Upper lobe of right lung (tissue), 1 donor: ENCODE data around the gene LBH. TPM values are rescaled to one million over a fixed set of nuclear protein-coding genes. Genes with fewer than 3 reads are reported as not detected.

ENCODE experiments used
- ATAC-seq: fragments of 200-7000 bp; cut with Tn5 transposase; one replicate; pipeline ENCODE4 v1.9.1; 2020; ENCODE audit warnings: mild to moderate bottlenecking, moderate library complexity
- DNase-seq: peaks from one replicate; pipeline ENCODE4 v3.0.0-alpha.2; 2020
- H3K27ac ChIP-seq: fragments of 200-600 bp; one replicate; pipeline ENCODE4 v1.8.0; 2022
- H3K27me3 ChIP-seq: fragments of 200-600 bp; one replicate; pipeline ENCODE4 v1.8.0; 2022; ENCODE audit warnings: mild to moderate bottlenecking
- H3K36me3 ChIP-seq: fragments of 200-600 bp; one replicate; pipeline ENCODE4 v1.8.0; 2022
- H3K4me1 ChIP-seq: fragments of 200-600 bp; one replicate; pipeline ENCODE4 v1.8.0; 2022
- H3K4me3 ChIP-seq: fragments of 200-600 bp; one replicate; pipeline ENCODE4 v1.8.0; 2022; ENCODE audit warnings: mild to moderate bottlenecking
- H3K9me3 ChIP-seq: fragments of 200-600 bp; one replicate; pipeline ENCODE4 v1.8.0; 2022
- CTCF ChIP-seq: fragments of 200-600 bp; IDR thresholded peaks from one replicate; pipeline ENCODE4 v1.8.0; 2022; ENCODE audit warnings: antibody characterized with exemption
- intact Hi-C: fragments of 100-400 bp; cut with DNase I; formaldehyde crosslinking; loops from one replicate; pipeline ENCODE4 v1.11.0; 2022
- total RNA-seq: library from RNA; stranded (reverse); fragmentation: NEBNext Ultra II Directional; extraction: Animal tissue kit (Norgen Biotek cat#: 25700); gene quantifications from one replicate; pipeline ENCODE4 v1.2.1, GENCODE V29; 2021
- donor health status: DM: no; HTN: yes; CAD: no; lungs with severe emphysema.

LBH gene
- total RNA-seq, 1 donor from 2014 or later, result 272 TPM

- Histone ChIP-seq H3K4me3 (no peak overlapping the region), H3K36me3 (no peaks in the 10 kb centered on the region), H3K27me3 (no peaks in the 10 kb centered on the region), H3K9me3 (no peaks in the 10 kb centered on the region), H3K4me1 (no peaks in the 10 kb centered on the region), H3K27ac (no peak overlapping the region)
- DNase-seq (no peak), ATAC-seq (no peak)
- no peak for TF ChIP-seq CTCF
- intact Hi-C loops, result no loop called here
Observed at GRCh38 chr2:30287190-30287840, 56.0 kb downstream of the LBH start.

- H3K36me3 ChIP-seq, result no peaks in the 10 kb centered on the region
- H3K4me3 ChIP-seq, result no peak overlapping the region
- H3K9me3 ChIP-seq, result no peaks in the 10 kb centered on the region
- ATAC-seq, result no peak
- no peak overlapping the region for H3K27ac ChIP-seq
- peaks cover under 1% of the 10 kb centered on the region for H3K4me1 ChIP-seq
- no peak for DNase-seq
- TF ChIP-seq CTCF, result no peak
- intact Hi-C loops, result no loop called here
- no peaks in the 10 kb centered on the region for H3K27me3 ChIP-seq
Observed at GRCh38 chr2:30287857-30288513, 56.7 kb downstream of the LBH start.

- intact Hi-C loops, result no loop called here
- no peaks in the 10 kb centered on the region for H3K36me3 ChIP-seq
- H3K9me3 ChIP-seq, result no peaks in the 10 kb centered on the region
- H3K27ac ChIP-seq, result no peak overlapping the region
- ATAC-seq, result no peak
- TF ChIP-seq CTCF, result no peak
- peaks cover 5% of the 10 kb centered on the region for H3K4me1 ChIP-seq
- DNase-seq, result no peak
- H3K27me3 ChIP-seq, result no peaks in the 10 kb centered on the region
- H3K4me3 ChIP-seq, result no peak overlapping the region
Observed at GRCh38 chr2:30288561-30288960, 57.2 kb downstream of the LBH start.

- DNase-seq (no peak), ATAC-seq (peak; percentile 85)
- Histone ChIP-seq H3K36me3 (no peaks in the 10 kb centered on the region), H3K4me1 (peaks cover 5% of the 10 kb centered on the region), H3K9me3 (no peaks in the 10 kb centered on the region), H3K27me3 (no peaks in the 10 kb centered on the region), H3K4me3 (no peak overlapping the region), H3K27ac (no peak overlapping the region)
- TF ChIP-seq CTCF, result no peak
- intact Hi-C loops, result no loop called here
Observed at GRCh38 chr2:30293303-30293921, 62.1 kb downstream of the LBH start.

- TF ChIP-seq CTCF, result no peak
- no peak for ATAC-seq
- intact Hi-C loops, result no loop called here
Observed at GRCh38 chr2:30294133-30294532, 62.8 kb downstream of the LBH start.

More at GRCh38 chr2:30294133-30294532, 62.8 kb downstream of the LBH start:
- Histone ChIP-seq H3K27ac (no peak overlapping the region), H3K4me3 (no peak overlapping the region), H3K9me3 (no peaks in the 10 kb centered on the region), H3K36me3 (no peaks in the 10 kb centered on the region), H3K27me3 (no peaks in the 10 kb centered on the region), H3K4me1 (peaks cover 5% of the 10 kb centered on the region)
- no peak for DNase-seq
